Kidney (tissue), 14 donors: ENCODE measurements around the gene S100A8. TPM values are rescaled to one million over a fixed set of nuclear protein-coding genes. Genes with fewer than 3 reads are reported as not detected.

Source experiments
- DNase-seq, 5 donors: peaks; one replicate each; pipeline ENCODE4 v3.0.0-alpha.2; 2013 to 2020
- FAIRE-seq: peaks from 2 replicates; lab custom pipeline; 2012; peaks lifted over from hg19 to GRCh38; lab: Jason Lieb, UNC
- H3K27ac ChIP-seq, 2 donors: one replicate each; pipeline ENCODE4 v1.7.0; 2013; ENCODE audit warnings: low read depth in 2 of 2, low read length in 2 of 2, inconsistent platforms in 1 of 2
- H3K27me3 ChIP-seq: one replicate; pipeline ENCODE4 v1.7.1; 2013; ENCODE audit warnings: low read length, inconsistent platforms; ENCODE audit not compliant: control insufficient read depth, insufficient read depth
- H3K36me3 ChIP-seq, 3 donors: one replicate each; pipeline versions ENCODE4 v1.7.0 to v1.7.1; 2013; ENCODE audit warnings: low read length in 3 of 3, control low read depth in 1 of 3, inconsistent platforms in 1 of 3; ENCODE audit not compliant: insufficient read depth in 3 of 3, control insufficient read depth in 2 of 3
- H3K4me1 ChIP-seq, 3 donors: one replicate each; pipeline versions ENCODE4 v1.7.0 to v1.7.1; 2013; ENCODE audit warnings: low read length in 3 of 3, inconsistent platforms in 1 of 3, low read depth in 1 of 3; ENCODE audit not compliant: control insufficient read depth in 2 of 3, insufficient read depth in 2 of 3
- H3K4me3 ChIP-seq, 3 donors: one replicate each; pipeline versions ENCODE4 v1.7.0 to v1.8.1; 2013; ENCODE audit warnings: low read length in 3 of 3, control low read depth in 1 of 3, inconsistent platforms in 1 of 3
- H3K9ac ChIP-seq, 3 donors: one replicate each; pipeline versions ENCODE4 v1.7.0 to v1.7.1; 2013; ENCODE audit warnings: low read length in 3 of 3, control low read depth in 1 of 3, inconsistent platforms in 1 of 3
- H3K9me3 ChIP-seq, 3 donors: one replicate each; pipeline versions ENCODE4 v1.7.0 to v1.7.1; 2013; ENCODE audit warnings: low read length in 3 of 3, control low read depth in 1 of 3, inconsistent platforms in 1 of 3; ENCODE audit not compliant: control insufficient read depth in 2 of 3, insufficient read depth in 1 of 3
- intact Hi-C: fragments of 100-400 bp; cut with DNase I; formaldehyde crosslinking; loops from one replicate; pipeline ENCODE4 v1.11.1; 2022
- polyA plus RNA-seq: library from polyadenylated mRNA; stranded (reverse); fragments of 350-450 nt; fragmentation: Illumina TruSeq; extraction: RNeasy Lipid Tissue Mini Kit (QIAGEN cat#74804); gene quantifications from one replicate; pipeline ENCODE4 v1.2.3, GENCODE V29; 2014; ENCODE audit warnings: low read depth, low replicate concordance; ENCODE audit not compliant: insufficient read depth
- total RNA-seq: library from RNA; stranded (reverse); fragmentation: NEBNext Ultra II Directional; extraction: Animal tissue kit (Norgen Biotek cat#: 25700); gene quantifications from one replicate; pipeline ENCODE4 v1.2.1, GENCODE V29; 2021
- TF ChIP-seq, protein P1 (sequence below): IDR thresholded peaks from 3 replicates; pipeline ENCODE4 v1.5.1; 2012; ENCODE audit warnings: mild to moderate bottlenecking, moderate library complexity, borderline replicate concordance; ENCODE audit not compliant: insufficient read depth; ENCODE audit errors: extremely low read depth
- donor health status: control.
- donor health status: control.
- donor health status: control.
- donor health status: control.
- donor health status: control.
- donor health status: DM: yes; HTN: yes; CAD: no.
- donor health status: Normal renal cell carcinoma (clear cell type).

The S100A8 gene
- total and polyA plus RNA-seq, 2 donors from 2014 or later, result 17.5 to 60.9 TPM

DNA sequence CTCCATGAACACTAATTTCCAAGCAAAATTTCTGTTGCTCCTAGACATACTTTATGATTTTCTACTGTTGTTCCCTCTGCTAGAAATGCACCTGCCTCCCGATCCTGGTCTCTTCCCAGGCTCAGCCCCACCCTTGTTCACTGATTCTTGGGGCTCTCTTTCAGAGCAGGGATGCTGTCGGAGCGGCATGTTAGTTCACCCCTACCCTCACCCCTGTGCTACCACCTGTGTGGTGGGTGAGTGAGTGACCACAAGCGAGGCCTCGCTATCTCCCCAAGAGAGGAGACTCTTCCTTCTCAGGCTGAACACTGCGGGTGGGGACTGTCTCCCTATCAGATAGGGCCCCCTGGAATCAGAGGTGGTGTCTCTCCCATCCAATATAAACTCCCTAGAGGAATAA is 4.9 kb upstream of the S100A8 start:
- H3K27me3 ChIP-seq, result no peaks in the 10 kb centered on the region
- DNase-seq, result no peak
- TF ChIP-seq, protein P1, sequence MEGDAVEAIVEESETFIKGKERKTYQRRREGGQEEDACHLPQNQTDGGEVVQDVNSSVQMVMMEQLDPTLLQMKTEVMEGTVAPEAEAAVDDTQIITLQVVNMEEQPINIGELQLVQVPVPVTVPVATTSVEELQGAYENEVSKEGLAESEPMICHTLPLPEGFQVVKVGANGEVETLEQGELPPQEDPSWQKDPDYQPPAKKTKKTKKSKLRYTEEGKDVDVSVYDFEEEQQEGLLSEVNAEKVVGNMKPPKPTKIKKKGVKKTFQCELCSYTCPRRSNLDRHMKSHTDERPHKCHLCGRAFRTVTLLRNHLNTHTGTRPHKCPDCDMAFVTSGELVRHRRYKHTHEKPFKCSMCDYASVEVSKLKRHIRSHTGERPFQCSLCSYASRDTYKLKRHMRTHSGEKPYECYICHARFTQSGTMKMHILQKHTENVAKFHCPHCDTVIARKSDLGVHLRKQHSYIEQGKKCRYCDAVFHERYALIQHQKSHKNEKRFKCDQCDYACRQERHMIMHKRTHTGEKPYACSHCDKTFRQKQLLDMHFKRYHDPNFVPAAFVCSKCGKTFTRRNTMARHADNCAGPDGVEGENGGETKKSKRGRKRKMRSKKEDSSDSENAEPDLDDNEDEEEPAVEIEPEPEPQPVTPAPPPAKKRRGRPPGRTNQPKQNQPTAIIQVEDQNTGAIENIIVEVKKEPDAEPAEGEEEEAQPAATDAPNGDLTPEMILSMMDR, result no peak
- H3K27ac ChIP-seq, result no peak overlapping the region
- no peaks in the 10 kb centered on the region for H3K9me3 ChIP-seq
- no peak for FAIRE-seq
- H3K9ac ChIP-seq, result no peak overlapping the region
- no peaks in the 10 kb centered on the region for H3K4me1 ChIP-seq
- intact Hi-C loops, result no loop called here
- no peak overlapping the region for H3K4me3 ChIP-seq
- H3K36me3 ChIP-seq, result no peaks in the 10 kb centered on the region

GRCh38 chr1:153395136-153395685 is 4.3 kb upstream of the S100A8 start:
- intact Hi-C loops, result no loop called here
- H3K27me3 ChIP-seq, result no peaks in the 10 kb centered on the region
- no peak for FAIRE-seq

DNA sequence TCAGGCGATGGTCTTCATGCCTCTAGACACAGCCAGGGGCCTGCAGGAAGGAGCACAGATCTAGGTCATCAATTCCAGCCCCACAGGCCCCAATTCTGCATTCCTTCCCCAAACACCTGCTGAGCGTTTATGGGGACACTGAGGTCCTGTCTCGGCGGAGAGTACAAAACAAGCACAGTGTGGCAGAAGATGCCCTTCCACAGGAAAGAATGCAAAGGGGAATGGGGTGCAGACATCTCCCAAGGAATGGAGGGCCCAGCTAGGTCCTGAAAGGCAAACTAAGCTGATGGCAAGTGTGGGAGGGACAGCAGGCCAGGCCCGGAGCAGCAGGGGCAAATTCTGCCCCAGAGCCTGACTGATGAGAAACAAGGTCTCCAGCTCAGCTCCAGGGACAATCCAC is 3.5 kb upstream of the S100A8 start:
- TF ChIP-seq, protein P1, result no peak
- Histone ChIP-seq H3K36me3 (no peaks in the 10 kb centered on the region), H3K9ac (no peak overlapping the region), H3K27ac (no peak overlapping the region), H3K9me3 (no peaks in the 10 kb centered on the region), H3K27me3 (no peaks in the 10 kb centered on the region), H3K4me1 (no peaks in the 10 kb centered on the region), H3K4me3 (no peak overlapping the region)
- intact Hi-C loops, result no loop called here
- no peak for FAIRE-seq
- DNase-seq, result no peak

More at GRCh38 chr1:153395136-153395685, 4.3 kb upstream of the S100A8 start:
- Histone ChIP-seq H3K9me3 (no peaks in the 10 kb centered on the region), H3K36me3 (no peaks in the 10 kb centered on the region), H3K4me1 (no peaks in the 10 kb centered on the region), H3K4me3 (no peak overlapping the region), H3K27ac (no peak overlapping the region), H3K9ac (no peak overlapping the region)
- DNase-seq, result no peak
- TF ChIP-seq, protein P1, result no peak

GRCh38 chr1:153393926-153394325 is 3.1 kb upstream of the S100A8 start:
- no peak overlapping the region for H3K9ac ChIP-seq
- intact Hi-C loops, result no loop called here
- H3K27ac ChIP-seq, result no peak overlapping the region

More at GRCh38 chr1:153393926-153394325, 3.1 kb upstream of the S100A8 start:
- Histone ChIP-seq H3K4me1 (no peaks in the 10 kb centered on the region), H3K27me3 (no peaks in the 10 kb centered on the region), H3K9me3 (no peaks in the 10 kb centered on the region), H3K4me3 (no peak overlapping the region), H3K36me3 (no peaks in the 10 kb centered on the region)
- TF ChIP-seq, protein P1, result no peak
- FAIRE-seq (no peak), DNase-seq (no peak)
